SK-N-MC (cell line): Measurements from ENCODE around the gene ITGB5.

ENCODE experiments used
- EZH2 ChIP-seq: fragments of 200-600 bp; sonication (generic); IDR thresholded peaks from one replicate; pipeline ENCODE4 v1.6.1; 2017; ENCODE audit warnings: antibody characterized with exemption
- FOXP2 ChIP-seq: optimal IDR thresholded peaks from 2 replicates; pipeline ENCODE3; 2011; ENCODE audit warnings: mild to moderate bottlenecking, moderate library complexity; ENCODE audit not compliant: insufficient read depth; ENCODE audit errors: extremely low read length, control extremely low read depth
- POLR2AphosphoS5 ChIP-seq: IDR thresholded peaks from 2 replicates; pipeline ENCODE4 v1.6.1; 2012; ENCODE audit warnings: mild to moderate bottlenecking, low read depth, low read length, borderline replicate concordance

DNA sequence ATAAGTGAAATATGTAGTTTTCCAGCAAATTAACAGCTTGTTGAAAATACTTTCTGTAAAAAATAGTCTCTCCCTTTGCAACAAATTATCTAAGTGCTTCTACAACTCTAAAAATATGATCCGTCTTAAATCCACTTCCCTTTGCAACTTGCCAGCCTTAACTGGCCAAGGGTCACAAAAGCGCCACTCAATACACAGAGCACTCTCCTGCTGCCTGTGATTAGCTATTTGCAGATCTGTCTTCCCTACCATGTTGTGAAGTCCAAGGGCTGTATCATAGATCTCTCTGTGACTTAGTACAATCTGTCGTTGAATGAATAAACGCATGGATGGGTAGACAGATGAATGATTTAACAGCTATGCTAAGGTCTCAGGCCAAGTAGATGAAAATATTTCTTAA is 76.2 kb downstream of the ITGB5 start:
- TF ChIP-seq POLR2AphosphoS5 (no peak), EZH2 (no peak), FOXP2 (no peak)
